HG03558 (cell line): ENCODE results near the gene MUSTN1.

Experiments
- ATAC-seq: cut with Tn5 transposase; IDR thresholded peaks from one replicate; pipeline ENCODE4 v1.9.1; 2021; ENCODE audit warnings: moderate number of reproducible peaks; ENCODE audit not compliant: unreplicated experiment; ENCODE audit errors: extremely low read depth

The MUSTN1 gene

DNA sequence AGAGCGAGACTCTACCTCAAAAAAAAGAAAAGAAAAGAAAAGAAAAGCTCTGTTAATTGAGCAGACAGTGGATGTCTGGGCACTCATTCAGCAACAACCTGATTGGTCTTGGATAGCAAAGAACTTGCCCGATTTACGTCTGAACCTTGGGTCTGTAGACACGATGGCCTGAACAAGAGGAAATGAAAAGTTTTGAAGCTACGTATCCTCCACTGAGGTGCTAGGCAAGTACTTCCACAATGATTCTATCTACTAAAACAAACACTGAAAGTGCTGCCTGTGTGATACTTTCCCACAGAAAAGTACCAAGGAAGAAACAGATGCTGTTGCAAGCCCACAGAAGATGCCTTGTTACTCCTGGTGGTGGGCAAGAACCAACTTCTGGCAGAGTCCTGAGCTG is 21.8 kb upstream of the MUSTN1 start:
- ATAC-seq, result no peak

DNA sequence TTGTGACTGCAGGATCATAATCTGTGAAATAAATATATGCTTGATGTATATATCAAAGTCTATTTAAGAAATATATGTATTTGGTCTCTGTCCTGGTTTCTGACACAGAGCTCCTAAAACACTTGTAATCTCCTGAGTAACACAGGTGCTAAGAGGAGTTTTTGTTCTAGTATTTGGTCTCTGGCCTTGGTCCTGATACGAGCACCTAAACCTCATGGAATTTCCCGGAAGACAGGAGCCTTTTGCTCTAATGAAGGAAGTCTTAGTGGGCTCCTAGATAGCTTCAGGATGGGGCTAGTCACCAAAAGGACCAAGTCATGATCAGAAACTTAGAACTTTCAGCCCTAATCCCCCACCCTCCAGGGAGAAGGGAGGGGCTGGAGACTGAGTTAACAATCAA is 19.2 kb upstream of the MUSTN1 start:
- ATAC-seq, result no peak

- ATAC-seq, result no peak
Observed at GRCh38 chr3:52852419-52852818, 17.6 kb upstream of the MUSTN1 start.

- no peak for ATAC-seq
Observed at GRCh38 chr3:52851348-52851747, 16.5 kb upstream of the MUSTN1 start.

- ATAC-seq, result no peak
Observed at GRCh38 chr3:52849656-52850055, 14.8 kb upstream of the MUSTN1 start.

- ATAC-seq, result no peak
Observed at GRCh38 chr3:52848617-52849016, 13.8 kb upstream of the MUSTN1 start.

GRCh38 chr3:52847726-52848125 is 12.9 kb upstream of the MUSTN1 start:
- no peak for ATAC-seq

DNA sequence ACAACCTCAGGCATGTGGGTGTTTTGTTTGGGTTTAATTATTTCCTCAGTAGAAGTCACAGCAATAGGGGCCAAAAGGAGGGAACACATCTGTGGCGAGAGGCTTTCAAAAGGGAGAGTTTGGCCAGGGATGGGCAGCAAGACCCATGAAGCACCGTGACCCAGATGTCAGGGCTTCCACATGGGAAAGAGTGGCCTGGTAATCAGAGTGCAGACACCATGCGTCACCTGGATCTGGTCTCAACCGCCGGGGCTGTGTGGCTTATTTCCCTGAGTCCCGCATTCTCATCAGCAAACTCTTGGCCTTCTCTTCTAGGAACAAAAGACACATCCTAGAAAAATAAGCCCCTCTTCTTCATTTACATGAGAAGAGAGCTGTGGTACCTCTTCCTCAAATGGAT is 12.4 kb upstream of the MUSTN1 start:
- no peak for ATAC-seq

DNA sequence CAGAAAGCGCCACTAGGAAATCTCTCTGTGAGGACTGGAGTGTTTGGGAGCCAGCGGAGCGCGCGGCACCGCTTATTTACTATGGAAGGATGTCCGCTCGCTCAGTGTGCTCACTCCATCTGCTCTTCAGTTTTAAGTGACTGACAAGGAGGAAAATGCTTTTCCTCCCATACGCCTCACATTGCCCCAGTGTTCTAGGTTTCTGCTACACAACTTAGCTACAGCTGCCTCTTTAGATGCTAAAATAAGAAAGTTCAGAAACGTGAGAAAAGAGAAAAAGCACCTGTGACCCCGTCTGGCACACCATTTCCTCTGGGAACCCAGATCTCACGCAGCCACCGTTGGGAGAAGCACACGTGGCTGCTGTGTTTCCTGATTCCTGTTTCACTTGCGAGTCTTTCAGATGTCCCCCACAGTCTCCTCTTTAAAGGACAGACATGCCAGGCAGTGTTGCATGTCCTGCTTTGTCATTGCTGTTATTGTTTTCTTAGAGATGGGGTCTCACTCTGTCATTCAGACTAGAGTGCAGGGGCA is 11.7 kb upstream of the MUSTN1 start:
- no peak for ATAC-seq

- ATAC-seq, result no peak
Observed at GRCh38 chr3:52845691-52846431, 11.0 kb upstream of the MUSTN1 start.

- ATAC-seq, result no peak
Observed at GRCh38 chr3:52845157-52845556, 10.3 kb upstream of the MUSTN1 start.

- ATAC-seq, result no peak
Observed at GRCh38 chr3:52844290-52844975, 9.6 kb upstream of the MUSTN1 start.

GRCh38 chr3:52843881-52844280 is 9.1 kb upstream of the MUSTN1 start:
- no peak for ATAC-seq

DNA sequence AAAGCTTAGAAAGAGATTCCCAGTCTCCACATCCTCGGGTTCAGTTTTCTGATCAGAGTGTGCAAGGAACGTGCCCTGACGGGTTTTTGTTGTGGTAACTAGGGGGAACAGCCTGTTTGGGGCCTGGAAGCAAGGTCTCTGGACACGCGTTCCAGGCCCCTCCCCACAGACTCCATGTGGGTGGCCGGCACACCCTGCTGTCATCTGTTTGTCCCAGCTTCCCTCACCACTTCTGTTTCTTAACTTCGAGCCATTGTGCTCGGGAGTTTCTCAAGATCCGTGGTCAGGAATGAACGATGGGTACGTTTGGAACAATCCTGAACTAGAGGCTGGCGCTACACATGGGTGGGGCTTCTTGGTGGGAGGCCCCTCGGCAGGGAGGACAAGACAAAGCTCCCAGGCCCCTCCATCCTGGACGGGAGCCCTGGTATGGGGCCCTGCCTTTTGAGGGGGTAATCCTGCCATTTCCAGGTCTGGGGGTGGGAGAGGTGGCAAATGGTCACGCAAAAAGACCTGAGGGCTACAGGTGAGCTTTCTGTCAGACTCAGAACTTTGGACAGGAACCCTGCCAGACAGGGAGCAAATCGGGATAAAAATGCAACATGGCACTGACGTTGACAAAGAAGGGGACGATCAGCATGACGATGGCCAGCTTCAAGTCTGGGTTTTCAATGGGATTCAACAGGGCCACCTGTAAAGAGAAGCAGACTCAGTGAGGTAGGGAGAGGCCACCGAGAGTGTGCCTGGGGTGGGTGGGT is 8.5 kb upstream of the MUSTN1 start:
- no peak for ATAC-seq

DNA sequence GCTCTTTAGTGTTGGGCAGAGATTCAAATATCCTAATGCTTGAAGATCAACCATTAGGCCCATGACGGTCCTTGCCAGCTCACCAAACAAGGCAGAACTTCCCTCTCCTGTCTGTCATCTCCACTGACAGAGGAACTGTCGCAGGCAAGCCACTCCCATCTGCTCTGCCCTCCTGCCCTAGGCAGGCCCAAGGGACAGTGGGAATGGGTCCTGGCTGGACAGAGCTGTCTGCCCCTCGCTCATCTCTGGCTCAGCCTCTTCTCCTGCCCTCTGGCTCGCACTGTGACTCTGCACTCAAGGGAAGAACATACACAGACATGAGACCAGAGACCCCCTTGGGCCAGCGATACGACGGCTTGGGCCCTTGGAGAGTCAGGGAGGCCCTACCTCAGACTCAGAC is 7.6 kb upstream of the MUSTN1 start:
- no peak for ATAC-seq

- ATAC-seq, result no peak
Observed at GRCh38 chr3:52841981-52842340, 7.1 kb upstream of the MUSTN1 start.

- ATAC-seq, result no peak
Observed at GRCh38 chr3:52841211-52841980, 6.6 kb upstream of the MUSTN1 start.

GRCh38 chr3:52839892-52840545 is 5.2 kb upstream of the MUSTN1 start:
- ATAC-seq, result no peak

DNA sequence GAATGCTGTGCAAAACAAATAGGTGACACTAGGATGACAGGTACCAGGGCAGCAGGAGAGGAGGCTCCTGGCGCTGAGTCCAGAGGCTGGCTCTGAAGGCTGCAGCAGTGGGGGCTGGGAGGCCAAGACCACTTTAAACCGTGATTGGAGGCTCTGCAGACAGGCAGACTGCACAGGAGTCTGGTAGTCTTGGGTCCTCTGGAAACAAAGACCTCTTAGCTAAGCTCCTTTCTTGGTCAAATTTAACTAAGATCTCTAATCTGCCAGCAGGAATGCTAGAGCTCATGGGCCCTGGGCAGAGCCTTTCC is 4.4 kb upstream of the MUSTN1 start:
- no peak for ATAC-seq
